GM21528 (cell line): ENCODE measurements around the gene DNMT3A.

Experiments used
- ATAC-seq: cut with Tn5 transposase; IDR thresholded peaks from one replicate; pipeline ENCODE4 v1.9.1; 2021; ENCODE audit warnings: mild to moderate bottlenecking, moderate library complexity; ENCODE audit not compliant: unreplicated experiment, low FRiP score

DNMT3A gene

DNA sequence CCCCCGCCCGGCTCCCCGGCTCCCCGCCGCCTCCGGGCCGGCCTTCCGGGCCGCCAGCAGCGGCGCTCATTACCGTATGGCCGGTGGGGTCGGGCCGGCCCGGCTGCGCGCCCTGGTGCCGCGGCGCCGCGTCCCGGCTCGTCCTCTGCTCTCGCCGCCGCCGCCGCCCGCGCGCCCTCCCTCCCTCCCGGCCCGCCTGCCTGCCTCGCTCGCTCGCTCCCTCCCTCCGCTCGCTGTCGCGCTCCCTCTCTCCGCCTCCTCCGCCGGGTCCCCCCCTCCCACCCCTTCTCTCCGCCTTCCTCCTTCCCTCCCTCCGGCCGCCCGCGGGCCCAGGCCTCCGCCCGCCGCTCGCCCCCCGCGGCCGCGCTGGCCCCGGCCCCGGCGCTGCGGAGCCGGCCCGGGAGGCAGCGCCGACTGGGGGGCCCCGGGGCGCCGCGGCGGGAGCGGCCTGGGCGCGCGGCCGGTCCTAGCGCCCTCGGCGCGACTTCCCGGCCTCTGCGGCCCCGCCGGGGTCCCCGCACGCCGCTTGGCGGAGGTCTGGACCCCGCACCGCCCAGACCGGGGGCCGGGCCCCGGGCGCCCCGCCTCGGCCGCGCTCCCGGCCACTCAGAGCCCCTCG, at the start of gene DNMT3A:
Gene DNMT3A (minus strand): TSS at position 173 of the 619 bp plus-strand sequence. CDS start 27,941 bp downstream, outside the sequence.
- peak; percentile 38 for ATAC-seq

GRCh38 chr2:25389161-25389560, 47.4 kb upstream of the DNMT3A start:
- ATAC-seq, result no peak

DNA sequence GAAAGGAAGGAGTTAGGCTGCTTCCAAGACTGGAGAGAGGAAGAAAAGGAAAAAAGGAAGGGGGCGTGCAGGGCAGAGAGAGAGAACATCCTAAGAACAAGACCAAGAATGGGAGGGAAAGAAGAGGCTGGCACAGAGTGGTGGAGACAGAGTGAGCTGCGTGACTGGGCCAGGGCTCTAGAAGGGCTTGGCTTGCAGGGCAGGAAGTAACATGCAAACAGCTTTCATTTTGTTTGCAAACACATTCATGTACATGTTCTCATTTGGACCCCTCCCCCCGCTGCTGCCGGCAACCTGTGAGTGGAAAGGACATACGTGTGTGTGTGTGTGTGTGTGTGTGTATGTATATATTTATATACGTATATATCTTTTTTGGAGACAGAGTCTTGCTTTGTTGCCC, 46.8 kb upstream of the DNMT3A start:
- no peak for ATAC-seq

DNA sequence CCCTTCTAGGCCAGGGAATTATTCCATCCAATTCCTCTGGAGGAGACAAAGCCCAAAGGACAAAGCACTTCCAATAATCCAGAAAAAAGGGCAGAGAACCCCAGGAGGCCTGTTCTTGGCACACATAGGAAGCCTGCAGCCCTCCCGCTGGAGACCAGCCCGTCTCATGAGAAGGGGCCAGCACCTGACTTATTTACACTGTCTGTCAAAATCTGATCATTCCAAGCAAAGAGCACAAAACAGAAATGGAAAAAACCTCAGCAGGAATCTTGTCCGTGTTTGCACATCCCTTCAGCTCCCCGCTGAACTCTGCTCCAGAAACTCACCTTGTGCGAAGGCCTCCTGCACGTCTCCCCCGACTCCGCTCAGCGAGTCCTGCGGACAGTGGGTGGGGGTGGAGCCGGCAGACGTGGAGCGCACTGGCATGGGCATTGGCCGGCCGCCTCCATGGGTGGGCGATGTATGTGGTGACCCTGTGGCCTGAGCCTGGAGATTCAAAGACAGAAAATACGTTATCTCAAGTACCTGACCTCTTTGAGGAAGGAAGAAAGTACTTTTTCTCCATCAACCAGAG, 46.2 kb upstream of the DNMT3A start:
- ATAC-seq, result no peak

- ATAC-seq, result no peak
These were observed 45.5 kb upstream of the DNMT3A start for GRCh38 chr2:25386971-25387875.

DNA sequence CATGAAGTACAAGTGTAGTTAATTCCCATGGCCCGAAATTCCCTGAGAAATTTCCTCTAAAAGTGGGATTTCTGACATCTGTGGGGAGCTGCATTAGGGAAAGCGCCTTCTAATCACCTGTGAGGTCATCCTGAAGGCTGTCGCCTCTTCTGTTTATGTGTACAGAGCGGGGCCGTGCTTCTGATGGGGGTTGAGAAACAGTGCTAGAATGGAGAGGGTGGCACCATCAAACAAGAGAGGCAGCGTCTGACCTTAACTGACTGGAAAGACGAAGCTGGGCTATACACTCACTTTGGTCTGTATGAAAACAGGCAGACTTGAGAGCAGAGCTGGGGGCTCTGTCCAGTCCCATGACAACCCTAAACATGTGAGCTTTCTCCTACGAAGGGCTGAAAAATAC, 44.2 kb upstream of the DNMT3A start:
- ATAC-seq, result no peak

DNA sequence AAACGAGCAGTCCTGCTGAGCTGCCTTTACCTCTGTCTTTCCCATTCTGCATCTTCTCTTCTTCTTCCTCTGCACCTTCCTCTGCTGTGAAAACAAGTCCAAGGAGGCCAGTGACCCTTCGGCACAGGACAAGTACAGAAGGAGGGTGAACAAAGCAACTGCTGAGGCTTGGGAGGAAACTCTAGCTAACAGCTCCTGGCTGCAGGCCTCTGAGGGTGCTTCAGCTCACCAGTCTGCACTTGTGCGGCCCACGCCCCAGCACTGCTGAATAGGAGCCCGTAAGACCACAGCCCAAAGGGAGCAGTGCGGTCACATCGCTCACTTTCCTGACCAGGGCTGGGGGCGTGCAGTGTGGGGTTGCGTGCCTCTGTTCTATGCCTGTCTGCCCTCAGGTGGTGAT, 42.1 kb upstream of the DNMT3A start:
- ATAC-seq, result no peak

GRCh38 chr2:25381502-25381901, 39.8 kb upstream of the DNMT3A start:
- no peak for ATAC-seq

GRCh38 chr2:25380586-25381375, 39.1 kb upstream of the DNMT3A start:
- no peak for ATAC-seq

- ATAC-seq, result no peak
These were observed 38.3 kb upstream of the DNMT3A start for GRCh38 chr2:25380023-25380422.

GRCh38 chr2:25379535-25379934, 37.8 kb upstream of the DNMT3A start:
- ATAC-seq, result no peak

- ATAC-seq, result no peak
These were observed 37.2 kb upstream of the DNMT3A start for GRCh38 chr2:25378731-25379490.

- ATAC-seq, result no peak
These were observed 36.2 kb upstream of the DNMT3A start for GRCh38 chr2:25377822-25378421.

DNA sequence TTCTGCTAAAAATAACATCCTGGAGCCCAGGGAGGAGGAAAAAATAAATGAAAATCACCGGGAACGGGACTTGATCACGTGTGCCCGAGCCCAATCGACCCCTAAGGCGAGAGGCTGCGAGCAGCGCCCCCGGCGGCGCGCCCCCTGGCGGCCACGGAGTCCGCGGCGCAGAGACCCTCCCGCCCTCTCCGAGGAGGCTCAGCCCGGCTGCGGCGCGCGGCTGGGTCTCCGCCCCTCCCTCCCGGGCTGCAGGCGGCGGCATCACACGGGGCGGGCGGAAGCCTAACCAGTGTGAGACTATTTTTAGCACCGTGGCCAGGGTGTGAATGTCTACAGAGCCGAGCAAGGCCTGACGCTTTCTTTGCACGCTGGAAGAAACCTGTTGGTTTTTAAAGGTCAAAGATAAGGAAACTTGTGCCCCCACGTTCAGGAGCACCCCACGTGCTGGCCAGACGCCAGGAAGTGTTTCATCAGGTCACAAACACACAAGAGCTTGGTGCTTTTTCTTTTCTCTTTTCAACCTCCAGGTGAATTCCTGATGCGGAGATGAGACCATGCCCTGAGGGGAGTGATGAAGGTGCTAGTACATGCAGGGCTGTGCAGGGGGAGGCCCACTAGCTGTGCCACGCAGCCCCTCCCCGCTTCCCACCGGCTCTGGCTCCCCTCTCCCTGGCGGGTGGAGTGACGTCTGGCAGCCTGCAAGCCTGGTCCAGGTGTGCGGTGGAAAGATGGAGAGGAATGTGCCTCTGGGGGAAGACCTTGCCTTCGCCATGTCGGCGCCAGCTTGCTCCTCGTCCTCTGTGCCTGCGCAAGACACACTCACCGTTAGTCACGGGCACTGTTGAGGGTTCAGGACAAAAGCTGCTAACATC, 35.3 kb upstream of the DNMT3A start:
- peak; percentile 90 for ATAC-seq

GRCh38 chr2:25375989-25376545, 34.3 kb upstream of the DNMT3A start:
- ATAC-seq, result no peak

DNA sequence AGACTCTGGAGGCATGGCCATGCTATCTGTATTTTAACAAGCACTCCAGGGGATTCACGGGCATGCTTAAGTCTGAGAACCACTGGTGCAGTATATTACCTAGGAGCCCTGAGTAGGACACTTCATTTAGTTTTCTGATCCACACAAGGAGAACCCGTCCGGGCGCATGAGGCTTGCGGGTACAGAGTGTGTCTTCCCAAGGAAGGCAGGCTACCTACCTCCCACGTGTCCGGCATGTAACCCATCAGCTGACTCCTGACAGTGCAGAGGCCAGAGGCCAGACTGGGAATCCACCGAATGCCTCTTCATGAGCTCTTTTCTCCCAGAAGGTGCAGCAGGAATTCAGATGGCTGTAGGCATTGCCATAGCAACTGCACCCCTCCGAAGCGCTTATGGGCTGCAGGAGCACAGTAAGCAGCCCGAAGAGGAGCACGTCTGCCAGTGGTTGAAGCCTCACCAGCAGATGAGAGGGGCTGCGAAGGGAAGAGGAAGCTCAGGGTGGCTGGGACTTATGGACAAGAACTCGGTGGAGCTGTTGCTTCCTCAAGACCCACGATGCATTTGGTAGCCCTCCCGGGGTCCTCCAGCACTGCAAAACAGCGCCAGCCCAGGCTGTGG, 33.8 kb upstream of the DNMT3A start:
- ATAC-seq, result no peak

DNA sequence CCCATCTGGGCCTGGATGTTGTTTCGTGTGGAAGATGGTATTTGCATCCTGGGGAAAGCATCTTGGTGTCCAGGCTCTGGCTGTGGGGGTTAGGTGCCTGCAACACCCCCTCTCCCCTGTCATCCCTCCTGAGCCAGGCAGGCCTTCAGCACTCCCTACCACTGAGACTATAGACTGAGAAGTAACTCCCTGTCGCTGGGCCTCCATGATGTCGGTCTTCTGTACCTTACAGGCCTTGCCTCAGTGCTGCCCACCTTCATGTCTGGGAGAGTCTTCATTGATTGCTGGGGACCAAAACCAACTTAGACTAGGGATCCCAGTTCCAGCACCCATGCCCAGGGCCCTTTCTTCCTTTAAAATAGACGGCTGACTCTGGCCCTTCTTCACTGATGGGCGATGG, 33.1 kb upstream of the DNMT3A start:
- no peak for ATAC-seq

- no peak for ATAC-seq
These were observed 32.7 kb upstream of the DNMT3A start for GRCh38 chr2:25374411-25374810.
